HG03103 (cell line): Measurements from ENCODE around the gene WNK1.
"Not testable (repeated sequence)": the region's sequence is repeated elsewhere in the genome, so short reads cannot be mapped to it uniquely, and the experiment has no call there.

Experiments used
- ATAC-seq: cut with Tn5 transposase; IDR thresholded peaks from one replicate; pipeline ENCODE4 v1.9.1; 2021; ENCODE audit warnings: low read depth; ENCODE audit not compliant: unreplicated experiment

The WNK1 gene

DNA sequence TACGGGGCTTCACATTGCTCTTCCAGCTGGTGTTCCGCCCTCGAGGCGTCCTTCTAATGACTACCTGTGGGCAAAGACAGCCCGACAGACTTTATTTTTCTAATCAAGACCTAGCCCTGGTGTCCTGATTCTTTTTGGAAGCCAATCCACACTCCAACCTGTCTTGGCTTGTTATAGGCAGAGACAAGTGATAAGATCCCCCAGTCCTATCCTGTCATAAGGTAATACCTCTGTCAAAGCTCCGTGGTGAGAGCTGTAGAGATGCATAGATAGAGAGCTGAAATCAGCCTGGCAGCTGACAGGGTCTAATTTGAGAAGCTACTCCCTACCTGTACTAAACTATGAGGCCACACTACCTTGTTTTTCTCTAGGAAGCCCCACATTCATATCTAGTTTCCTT lies 11.5 kb upstream of the WNK1 start:
- no peak for ATAC-seq

DNA sequence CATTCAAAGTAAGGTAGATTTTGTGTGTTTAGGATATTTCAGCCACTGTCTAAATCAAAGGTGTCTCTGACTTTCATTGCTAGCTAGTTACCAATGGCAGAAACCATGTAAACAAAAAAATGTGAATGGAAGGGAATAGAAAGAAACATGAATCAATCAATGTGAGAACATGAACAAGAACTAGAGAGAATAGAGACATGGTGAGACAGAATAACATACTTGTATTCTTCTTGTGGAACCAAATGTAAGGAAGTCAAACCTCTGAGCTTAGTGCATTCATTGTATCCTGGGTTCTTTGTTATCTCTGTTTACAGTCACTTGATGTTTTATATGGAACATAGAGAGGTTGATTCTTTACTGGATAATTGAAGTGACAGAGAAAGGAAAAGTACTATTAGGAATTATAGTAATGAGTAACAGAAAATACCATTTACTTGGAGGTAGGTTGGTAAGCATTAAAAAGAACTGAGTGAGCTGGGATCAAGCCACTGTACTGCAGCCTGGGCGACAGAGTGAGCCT lies 2.6 kb upstream of the WNK1 start:
- no peak for ATAC-seq

DNA sequence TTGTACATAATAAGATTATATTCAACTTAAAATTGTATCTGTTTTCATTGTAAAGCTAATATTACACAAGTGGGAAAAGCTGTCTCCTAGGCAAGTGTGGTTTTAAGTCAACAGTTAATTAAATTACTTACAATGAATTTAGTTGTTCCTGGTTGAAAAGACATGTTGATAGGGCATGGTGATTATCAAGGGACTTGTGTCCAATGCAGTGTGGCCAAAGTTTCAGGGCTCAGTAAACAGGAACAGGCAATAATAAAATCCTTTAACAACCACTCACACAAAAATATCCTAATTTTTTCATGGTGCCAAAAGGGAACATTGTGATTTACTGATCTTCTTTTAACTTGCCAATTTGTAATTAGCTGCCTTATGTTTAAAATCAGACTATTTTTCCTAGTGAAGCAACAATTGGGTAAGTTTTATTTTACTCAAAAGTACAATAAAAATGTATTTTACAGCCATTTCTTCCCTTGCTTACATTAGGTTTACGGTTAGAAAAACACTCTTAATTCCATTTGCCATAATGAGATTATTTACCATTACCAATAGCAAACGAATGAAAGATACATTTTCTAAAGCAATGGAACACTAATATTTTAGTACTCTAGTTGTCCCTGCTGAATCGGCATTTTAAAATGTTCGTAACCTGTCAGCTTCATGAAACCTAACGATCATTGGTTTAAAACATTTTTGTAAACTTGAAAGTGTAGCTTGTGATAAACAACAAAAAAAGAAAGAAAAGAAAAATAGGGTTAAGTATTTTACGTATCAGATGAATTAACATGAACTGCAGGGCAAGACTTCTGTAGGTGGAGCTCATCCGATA lies 1.8 kb upstream of the WNK1 start:
- no peak for ATAC-seq

DNA sequence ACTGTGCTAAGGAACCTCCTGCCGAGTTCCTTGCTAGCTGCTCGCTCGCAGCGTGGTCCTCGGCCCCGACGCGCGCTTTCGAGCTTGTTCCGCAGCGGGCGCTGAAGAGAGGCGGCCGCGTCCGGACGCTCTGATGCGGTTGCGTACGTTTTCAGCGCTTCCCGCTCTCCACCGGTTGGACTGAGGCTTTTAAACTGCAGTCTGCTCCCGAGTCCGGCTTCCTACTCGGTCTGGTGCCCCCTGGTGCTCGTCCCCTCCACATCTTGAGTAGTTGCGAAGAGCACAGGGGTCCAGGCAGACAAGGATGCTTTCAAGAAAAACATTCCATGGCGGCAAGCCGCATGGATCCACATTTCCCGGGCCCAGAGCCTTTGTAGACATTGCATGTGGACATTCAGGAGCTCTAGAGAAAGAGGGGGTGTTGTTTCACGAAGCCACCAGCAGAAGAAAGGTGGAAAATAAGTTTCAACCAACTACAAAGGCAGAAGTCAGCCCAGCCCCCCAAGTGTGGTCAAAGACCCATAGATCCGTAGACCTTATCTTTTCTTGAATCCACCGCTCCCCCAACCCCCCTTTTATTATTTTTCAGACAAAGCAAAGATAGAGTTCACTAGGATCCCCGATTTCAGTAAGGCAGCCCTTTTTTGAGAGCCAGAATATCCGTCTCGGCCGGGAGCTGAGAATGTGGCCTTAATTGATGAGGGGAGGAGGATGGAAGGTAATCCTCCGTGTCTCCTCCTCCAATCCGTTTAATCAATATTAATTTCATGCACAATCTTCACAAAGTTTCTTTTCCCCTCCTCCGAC lies 984 bp upstream of the WNK1 start:
- peak; percentile 38 for ATAC-seq

DNA sequence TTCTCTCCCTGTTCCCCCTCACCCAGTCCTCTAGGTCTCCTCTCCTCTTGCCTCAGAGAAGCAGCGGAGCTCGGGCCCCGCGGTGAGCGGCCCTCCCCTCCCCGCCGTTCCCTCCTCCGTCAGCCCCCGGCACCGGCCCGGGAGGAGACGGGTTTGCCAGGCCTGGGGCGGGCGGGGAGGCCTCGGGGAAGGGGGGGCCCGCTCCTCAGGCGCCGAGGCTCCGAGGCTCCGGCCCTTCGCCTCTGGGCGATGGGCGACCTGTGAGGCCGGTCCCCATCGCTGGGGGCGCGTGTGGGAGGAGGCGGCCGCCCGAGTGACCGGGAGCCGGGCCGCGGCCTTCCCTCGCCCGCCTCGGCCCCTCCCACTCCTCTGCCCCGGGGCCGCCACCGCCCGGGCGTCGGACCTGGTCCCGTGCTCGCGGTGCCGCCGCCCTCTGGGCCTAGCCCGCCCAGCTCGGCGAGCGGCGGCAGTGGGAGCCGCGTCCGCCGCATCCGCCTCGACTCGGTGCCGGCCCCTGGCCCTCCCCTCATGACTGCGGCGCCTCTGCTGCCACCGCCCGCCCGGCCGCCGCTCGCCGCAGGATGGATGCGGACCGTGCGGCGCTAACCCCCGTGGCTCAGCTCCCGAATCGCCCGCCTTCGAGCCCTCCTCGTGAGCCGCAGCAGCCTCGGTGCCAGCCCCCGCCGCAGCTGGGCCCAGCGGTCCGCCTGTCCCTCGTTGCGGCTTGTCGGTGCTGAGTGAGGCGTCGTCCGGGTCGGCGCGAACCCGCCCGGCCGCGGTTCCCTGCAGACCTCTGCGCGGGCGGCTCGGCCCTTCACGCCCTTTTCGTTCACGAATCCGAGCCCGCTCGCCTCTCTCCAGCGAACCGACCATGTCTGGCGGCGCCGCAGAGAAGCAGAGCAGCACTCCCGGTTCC lies 574 bp downstream of the WNK1 start:
- ATAC-seq = peak; percentile 14

DNA sequence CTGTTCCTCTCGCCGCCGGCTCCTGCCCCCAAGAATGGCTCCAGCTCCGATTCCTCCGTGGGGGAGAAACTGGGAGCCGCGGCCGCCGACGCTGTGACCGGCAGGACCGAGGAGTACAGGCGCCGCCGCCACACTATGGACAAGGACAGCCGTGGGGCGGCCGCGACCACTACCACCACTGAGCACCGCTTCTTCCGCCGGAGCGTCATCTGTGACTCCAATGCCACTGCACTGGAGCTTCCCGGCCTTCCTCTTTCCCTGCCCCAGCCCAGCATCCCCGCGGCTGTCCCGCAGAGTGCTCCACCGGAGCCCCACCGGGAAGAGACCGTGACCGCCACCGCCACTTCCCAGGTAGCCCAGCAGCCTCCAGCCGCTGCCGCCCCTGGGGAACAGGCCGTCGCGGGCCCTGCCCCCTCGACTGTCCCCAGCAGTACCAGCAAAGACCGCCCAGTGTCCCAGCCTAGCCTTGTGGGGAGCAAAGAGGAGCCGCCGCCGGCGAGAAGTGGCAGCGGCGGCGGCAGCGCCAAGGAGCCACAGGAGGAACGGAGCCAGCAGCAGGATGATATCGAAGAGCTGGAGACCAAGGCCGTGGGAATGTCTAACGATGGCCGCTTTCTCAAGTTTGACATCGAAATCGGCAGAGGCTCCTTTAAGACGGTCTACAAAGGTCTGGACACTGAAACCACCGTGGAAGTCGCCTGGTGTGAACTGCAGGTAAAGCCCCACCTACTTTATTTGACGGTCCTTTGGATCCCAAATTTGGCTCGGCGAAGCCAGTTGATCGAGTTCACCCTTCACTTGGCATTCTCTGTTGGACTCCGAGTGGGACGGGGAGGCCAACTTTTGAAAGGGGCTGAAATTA lies 1.5 kb downstream of the WNK1 start:
- no peak for ATAC-seq

DNA sequence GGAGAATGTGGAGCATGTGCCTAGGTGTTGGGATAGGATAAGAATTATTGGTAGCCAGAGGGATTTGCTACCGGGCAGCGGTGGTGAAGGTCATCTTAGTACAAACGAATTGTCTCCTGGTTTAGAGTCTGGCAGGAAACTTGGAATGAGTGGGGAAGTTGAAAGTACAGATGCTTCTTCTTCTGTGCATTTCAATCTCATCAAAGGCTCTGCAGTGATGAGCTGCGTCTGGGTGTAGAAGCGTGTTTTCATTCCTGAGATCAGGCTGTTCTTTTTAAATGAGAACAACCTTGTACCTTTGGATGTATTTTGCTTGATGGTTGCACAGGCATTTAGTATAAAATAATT lies 2.1 kb downstream of the WNK1 start:
- no peak for ATAC-seq

DNA sequence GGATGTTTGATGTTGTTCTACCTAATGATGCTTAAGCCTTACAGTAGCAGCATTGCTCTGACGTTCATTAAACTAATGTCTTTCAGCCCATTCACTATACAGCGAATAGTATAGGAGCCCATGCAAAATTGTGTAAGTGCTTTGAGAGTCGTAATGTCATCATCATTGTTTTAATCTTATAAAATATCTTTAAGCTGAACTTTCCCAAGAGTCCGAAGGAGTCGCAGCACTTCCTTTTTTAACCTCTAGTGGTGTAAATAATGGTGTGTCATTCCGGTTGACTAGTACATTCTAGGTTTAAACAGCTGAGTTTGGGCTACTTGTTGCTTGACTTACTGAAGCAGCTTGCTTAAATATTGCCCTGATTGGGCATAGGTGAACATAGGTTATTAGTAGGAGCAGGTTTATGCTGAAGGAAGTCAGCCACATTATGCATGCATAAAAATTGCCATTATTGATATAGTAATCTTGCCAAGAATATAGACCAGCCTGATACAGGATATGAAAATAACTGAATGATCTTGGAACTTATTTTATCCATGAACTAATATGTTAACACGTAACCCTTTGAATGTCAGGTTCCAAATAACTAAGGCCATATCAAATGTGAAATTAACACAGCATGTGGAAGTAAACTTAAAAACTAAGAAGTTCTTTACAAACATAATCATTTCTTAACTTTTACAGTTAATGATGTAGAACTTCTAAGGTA lies 2.6 kb downstream of the WNK1 start:
- no peak for ATAC-seq

DNA sequence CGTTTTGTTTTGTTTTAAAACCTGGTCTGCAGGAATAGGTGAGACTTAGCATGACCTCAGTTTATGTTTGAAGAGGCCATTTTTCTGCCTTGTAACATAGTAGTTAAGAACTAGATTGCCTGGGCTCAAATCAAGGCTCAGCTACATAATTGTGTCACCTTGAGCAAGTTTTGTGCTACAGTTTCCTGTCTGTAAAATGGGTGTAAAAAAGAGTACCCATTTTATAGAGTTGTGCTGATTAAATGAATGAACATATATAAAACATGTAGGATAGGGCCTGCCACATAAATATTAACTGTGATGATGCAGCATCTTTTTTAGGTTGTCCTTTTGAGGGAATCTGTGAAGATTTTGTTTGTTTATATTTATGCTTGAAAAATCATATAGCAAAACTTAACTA lies 7.2 kb downstream of the WNK1 start:
- no peak for ATAC-seq

DNA sequence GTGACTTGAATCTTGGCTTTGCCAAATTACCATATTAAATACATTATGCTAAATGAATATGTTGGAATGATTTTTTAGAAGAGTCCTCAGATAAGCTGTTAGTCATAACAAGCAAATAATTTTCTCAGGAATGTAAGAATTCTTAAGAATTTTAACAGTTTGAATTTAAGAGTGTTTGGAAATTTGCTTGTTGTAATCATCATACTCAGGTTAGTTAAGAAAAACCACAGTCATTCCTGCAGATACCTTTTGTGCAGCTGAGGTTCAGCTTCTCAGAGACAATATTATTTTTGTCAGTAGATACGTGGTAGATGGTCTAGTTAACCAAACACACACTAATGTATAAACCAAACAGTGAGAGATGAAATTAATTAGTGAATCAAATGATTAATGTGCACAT lies 8.9 kb downstream of the WNK1 start:
- no peak for ATAC-seq

DNA sequence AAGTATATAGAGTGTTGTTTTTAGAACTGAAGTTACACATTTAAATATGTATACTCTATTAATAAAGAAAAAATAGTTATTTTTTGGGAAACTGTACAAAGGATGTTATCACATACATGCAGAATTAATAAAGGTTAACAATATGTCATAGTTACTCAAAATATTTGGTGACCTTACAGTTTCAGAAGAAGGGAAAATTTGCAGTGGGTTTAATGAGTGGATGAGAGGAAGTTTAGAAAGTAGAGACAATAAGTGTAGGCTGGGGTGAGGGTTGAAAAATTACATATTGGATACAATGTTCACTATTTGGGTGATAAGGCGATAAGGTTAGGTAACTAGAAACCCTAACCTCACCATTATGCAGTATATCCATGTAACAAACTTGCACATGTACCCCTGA lies 13.5 kb downstream of the WNK1 start:
- ATAC-seq = no peak

DNA sequence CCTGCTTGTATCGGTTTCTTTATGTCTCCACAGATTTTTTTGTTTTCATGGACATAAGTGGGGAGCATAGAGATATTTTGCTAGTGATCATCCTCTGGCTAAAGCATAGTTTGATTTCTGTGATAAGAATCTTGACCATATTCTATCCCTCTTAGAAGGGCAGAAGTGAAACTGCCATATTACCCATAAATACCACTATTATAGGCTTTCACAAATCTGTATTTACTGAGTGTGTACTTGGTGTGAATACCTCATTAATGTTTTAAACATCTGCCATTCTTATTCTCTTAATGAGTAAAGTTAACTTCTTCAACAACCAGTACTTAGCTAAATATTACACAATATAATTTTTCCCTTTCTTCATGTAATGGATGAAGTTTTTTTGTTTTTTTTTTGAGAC lies 16.1 kb downstream of the WNK1 start:
- ATAC-seq = no peak

DNA sequence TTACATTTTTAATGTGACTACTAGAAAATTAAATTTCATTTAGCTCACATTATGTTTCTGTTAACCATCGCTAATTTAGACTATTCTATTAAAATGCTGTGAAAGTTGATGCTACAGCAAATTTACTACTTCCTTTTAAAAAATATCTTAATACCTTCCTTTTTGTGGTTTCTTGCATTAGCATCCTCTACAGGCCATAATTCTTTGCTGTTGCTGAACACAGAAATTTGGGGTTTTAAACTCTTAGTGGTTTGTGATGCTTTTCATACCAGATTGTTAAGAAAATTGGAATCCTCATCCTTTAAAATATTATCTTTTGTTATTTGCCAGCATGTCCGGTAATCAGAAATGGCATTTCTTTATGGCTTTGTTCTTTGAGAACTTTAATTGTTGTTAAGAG lies 18.1 kb downstream of the WNK1 start:
- ATAC-seq = no peak

DNA sequence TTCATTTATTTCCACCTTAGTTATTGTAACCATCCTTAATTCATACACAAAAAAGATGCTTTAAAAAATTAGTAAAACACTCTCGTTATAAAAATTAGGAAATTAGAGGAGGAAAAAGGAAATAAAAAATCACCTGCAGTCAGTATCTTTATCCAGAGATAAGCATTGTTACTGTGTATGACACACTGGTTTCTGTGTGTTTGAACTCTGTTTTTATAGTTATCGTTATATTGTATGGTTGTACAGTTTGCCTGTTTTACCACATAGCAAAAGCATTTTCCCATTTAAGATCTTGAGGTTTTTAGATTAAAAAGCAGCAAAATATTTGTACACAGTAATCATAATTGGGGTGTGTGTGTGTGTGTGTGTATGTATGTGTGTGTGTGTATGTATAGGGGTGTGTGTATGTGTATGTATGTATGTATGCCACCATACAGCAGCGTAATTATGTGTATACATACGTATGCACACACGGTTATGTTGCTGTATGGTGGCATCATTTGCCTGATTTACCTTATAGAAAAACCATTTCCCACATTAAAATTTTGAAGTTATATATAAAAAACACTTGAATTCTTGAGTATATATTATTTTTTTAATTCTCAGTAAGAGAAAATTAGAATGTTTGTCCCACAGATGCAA lies 19.8 kb downstream of the WNK1 start:
- no peak for ATAC-seq

DNA sequence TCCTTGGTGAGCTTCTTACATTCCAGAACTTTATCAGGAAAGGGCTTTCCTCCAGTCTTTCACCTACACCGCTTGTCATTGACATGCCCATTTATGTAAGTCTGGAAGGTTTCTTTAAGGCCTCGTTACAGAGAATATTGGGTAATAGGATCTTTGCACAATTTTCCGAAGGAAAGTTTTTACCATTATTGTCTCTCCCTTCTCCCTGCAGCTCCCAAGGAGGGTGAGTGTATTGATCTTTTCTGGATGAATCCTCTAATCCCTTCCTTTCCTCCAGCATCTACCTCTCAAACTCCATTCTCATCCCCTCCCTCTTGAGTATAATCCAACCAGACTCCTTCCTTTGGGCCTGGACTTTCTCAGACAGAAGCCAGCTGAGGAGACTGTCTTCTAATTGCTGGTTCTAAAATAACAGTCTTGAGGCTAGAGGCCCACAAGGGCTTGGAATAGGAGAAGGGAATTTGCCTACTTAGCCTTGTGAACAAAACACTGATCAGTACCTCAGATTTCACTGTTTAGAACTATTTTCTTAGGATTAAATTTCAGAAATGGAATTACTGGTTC lies 21.8 kb downstream of the WNK1 start:
- ATAC-seq = no peak

DNA sequence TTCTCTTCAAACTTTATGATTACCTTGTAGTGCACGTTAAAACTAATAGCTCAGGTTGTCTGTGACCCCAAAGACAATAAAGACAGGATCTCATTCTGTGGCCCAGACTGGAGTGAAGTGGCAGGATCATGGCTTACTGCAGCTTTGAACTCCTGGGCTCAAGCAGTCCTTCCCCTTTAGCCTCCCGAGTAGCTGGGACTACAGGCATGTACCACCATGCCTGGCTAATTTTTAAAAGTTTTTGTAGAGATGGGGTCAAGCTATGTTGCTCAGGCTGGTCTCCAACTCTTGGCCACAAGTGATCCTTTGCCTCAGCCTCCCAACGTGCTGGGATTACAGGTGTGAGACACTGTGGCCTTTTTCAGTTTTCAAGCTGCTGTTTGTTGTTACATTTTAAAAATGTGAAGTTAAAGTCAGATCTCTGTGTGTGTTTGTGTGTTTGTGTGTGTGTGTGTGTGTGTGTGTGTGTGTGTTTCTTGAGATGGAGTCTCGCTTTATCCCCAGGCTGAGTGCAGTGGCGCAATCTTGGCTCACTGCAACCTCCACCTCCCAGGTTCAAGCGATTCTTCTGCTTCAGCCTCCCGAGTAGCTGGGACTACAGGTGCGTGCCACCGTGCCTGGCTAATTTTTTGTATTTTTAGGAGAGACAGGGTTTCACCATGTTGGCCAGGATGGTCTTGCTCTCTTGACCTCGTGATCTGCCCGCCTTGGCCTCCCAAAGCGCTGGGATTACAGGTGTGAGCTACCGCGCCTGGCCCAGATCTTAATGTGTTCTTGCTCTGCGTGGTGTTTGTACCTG lies 23.8 kb downstream of the WNK1 start:
- ATAC-seq = not testable (repeated sequence)

DNA sequence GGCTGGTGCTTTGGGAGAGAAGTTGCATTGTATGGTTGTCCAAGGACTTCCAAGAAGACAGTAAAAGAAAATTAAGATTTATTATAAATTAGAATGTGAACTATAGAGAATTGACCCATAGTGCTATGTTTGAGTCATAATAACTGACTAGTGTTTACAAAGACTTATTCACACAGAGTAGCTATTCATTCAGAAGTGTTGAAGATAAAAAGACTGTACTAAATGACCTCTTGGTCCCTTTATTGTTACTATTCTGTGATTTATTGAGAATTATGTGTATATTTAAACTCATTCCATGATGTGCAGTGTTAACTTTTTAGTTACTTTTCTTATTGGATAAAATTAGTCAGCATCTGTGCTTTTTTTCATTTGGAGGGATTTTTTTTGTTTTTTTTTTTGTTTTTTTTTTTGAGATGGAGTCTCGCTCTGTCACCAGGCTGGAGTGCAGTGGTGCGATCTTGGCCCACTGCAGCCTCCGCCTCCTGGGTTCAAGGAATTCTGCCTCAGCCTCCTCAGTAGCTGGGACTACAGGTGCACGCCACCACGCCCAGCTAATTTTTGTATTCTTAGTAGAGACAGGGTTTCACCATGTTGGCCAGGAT lies 24.5 kb downstream of the WNK1 start:
- not testable (repeated sequence) for ATAC-seq
